Naive thymus-derived CD8-positive, alpha-beta T cell (primary cell): Measurements from ENCODE around the gene DOCK4. TPM values are rescaled to one million over a fixed set of nuclear protein-coding genes. Genes with fewer than 3 reads are reported as not detected.

Experiments
- ATAC-seq, 2 donors: fragments of 150-1000 bp; cut with Tn5 transposase in 1 of 2; sonication (Bioruptor Pico), chemical (Tn5 transposase) in 1 of 2; 1 replicate in 1 of 2; 2 replicates in 1 of 2; pipeline ENCODE4 v1.10.0; 2021; ENCODE audit warnings: mild to moderate bottlenecking in 2 of 2, moderate library complexity in 2 of 2
- POLR2A ChIA-PET: fragments of 350-600 bp; sonication (Branson Sonifier 250); formaldehyde crosslinking; loops from one replicate; lab custom pipeline; 2021; ENCODE audit warnings: antibody characterized with exemption; lab: Charles Lee
- DNase-seq, 10 donors: peaks; one replicate each; pipeline versions ENCODE4 v3.0.0 to v3.0.0-alpha.2; 2020 to 2022
- H3K27ac Mint-ChIP-seq, 10 donors: one replicate each; pipeline ENCODE4 v1.8.0; 2020 to 2022; ENCODE audit warnings: mild to moderate bottlenecking in 10 of 10, mixed read lengths in 10 of 10, moderate library complexity in 4 of 10, inconsistent platforms in 1 of 10
- H3K27me3 Mint-ChIP-seq, 5 donors: one replicate each; pipeline ENCODE4 v1.8.0; 2021 to 2022; ENCODE audit warnings: mixed read lengths in 5 of 5
- H3K36me3 Mint-ChIP-seq, 3 donors: one replicate each; pipeline ENCODE4 v1.8.0; 2020 to 2022; ENCODE audit warnings: mixed read lengths in 3 of 3, mild to moderate bottlenecking in 2 of 3, inconsistent platforms in 1 of 3
- H3K4me1 Mint-ChIP-seq, 4 donors: one replicate each; pipeline ENCODE4 v1.8.0; 2021 to 2022; ENCODE audit warnings: mixed read lengths in 4 of 4
- H3K4me3 Mint-ChIP-seq, 10 donors: one replicate each; pipeline ENCODE4 v1.8.0; 2020 to 2022; ENCODE audit warnings: mild to moderate bottlenecking in 10 of 10, mixed read lengths in 10 of 10, moderate library complexity in 6 of 10, inconsistent platforms in 1 of 10
- H3K9me3 Mint-ChIP-seq, 9 donors: one replicate each; pipeline ENCODE4 v1.8.0; 2020 to 2022; ENCODE audit warnings: mixed read lengths in 9 of 9, mild to moderate bottlenecking in 3 of 9, inconsistent platforms in 1 of 9, moderate library complexity in 1 of 9
- polyA plus RNA-seq, 3 donors: library from polyadenylated mRNA; unstranded; fragments of 300-500 nt; fragmentation: Illumina TruSeq; gene quantifications; one replicate each; pipeline ENCODE4 v1.2.3, GENCODE V29; 2021
- total RNA-seq, 8 experiments: library from RNA in 2 of 8; stranded (reverse) in 2 of 8; gene quantifications; one replicate each; pipeline ENCODE4 v1.2.3 and lab custom pipeline; 2021 to 2026

The DOCK4 gene
- total and polyA plus RNA-seq, 5 experiments from 2014 or later, result 0.30 to 1.3 (median 0.67) TPM; not detected in 1

DNA sequence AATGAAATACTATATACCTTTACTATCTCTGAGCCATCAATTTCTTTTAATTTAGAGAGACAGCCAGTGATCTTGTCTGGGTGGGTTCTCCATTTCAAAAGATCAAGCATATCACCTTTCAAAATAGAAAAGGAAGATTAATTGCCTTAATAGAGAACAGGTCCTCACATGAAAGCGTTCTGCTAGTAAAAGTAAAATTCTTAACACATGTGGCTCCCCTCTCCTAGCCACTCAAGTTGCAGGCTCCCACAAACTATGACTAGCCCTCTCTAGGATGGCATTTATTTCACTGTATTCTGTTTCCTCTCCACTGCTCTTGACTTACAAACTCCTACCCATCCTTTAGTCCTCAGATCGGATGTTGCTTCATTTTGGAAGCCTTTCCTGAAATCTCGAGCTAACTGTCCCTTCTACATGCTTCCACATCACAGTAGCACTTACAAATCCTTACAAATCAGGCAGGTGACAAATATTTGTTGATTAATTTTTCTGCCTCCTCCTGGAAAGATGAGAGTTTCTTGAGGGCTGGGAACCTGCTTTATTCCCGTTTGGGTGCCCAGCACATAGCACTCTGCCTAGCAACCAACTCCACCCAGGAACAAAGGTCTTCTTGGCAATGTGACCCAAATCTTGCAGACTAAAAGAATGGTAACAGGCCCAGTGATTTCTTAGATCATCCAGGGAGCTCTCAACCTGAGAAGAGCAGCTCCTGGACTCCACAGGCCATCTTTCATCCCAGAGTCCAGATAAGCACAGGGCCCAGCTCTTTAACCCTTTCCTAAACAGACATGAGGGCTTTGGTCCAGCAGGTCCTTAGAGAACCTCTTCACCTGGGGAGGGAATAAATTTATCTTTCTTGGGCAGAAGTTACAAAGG, 333.5 kb downstream of the DOCK4 start:
- H3K27me3 Mint-ChIP-seq, result peaks cover under 1 to 5% (median 1%) of the 10 kb centered on the region in 5 donors
- no peaks in the 10 kb centered on the region for H3K9me3 Mint-ChIP-seq
- no peaks in the 10 kb centered on the region for H3K4me1 Mint-ChIP-seq
- H3K27ac Mint-ChIP-seq, result no peak overlapping the region
- H3K36me3 Mint-ChIP-seq, result peaks cover 0 to 4% (median 0%) of the 10 kb centered on the region in 3 donors
- POLR2A ChIA-PET, result no interaction called here
- DNase-seq, result no peak
- H3K4me3 Mint-ChIP-seq, result no peak overlapping the region
- ATAC-seq, result no peak

DNA sequence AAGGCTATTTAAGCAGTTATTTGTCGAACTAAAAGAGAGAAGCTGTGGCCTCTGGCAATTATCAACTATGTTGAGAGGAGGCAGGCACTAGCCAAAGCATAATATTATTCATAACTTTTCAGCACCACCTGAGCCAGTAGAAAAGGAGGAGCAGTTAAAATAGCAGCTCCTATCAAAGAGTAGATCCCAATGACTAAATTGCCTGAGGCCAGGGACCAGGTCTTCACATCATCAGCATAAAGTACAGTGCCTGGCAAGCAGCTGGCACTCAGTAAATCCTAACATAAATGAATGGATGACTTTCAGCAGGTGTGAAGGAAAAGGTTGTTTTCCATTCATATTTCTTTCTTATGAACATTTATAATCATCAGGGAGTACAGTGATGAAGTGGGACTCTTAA, 334.9 kb downstream of the DOCK4 start:
- H3K27ac Mint-ChIP-seq, result no peak overlapping the region
- no peaks in the 10 kb centered on the region for H3K9me3 Mint-ChIP-seq
- POLR2A ChIA-PET, result no interaction called here
- H3K27me3 Mint-ChIP-seq, result peaks cover 0 to 1% (median 0%) of the 10 kb centered on the region in 5 donors
- no peaks in the 10 kb centered on the region for H3K4me1 Mint-ChIP-seq
- DNase-seq, result no peak
- no peak overlapping the region for H3K4me3 Mint-ChIP-seq
- no peaks in the 10 kb centered on the region for H3K36me3 Mint-ChIP-seq
- no peak for ATAC-seq

- Mint-ChIP-seq H3K4me1 (no peaks in the 10 kb centered on the region), H3K27me3 (peaks cover 0 to 2% (median 0%) of the 10 kb centered on the region in 5 donors), H3K4me3 (no peak overlapping the region), H3K9me3 (no peaks in the 10 kb centered on the region), H3K27ac (no peak overlapping the region), H3K36me3 (no peaks in the 10 kb centered on the region)
- POLR2A ChIA-PET, result no interaction called here
- ATAC-seq, result no peak
- DNase-seq, result no peak
These were observed 336.9 kb downstream of the DOCK4 start for GRCh38 chr7:111869280-111869679.

DNA sequence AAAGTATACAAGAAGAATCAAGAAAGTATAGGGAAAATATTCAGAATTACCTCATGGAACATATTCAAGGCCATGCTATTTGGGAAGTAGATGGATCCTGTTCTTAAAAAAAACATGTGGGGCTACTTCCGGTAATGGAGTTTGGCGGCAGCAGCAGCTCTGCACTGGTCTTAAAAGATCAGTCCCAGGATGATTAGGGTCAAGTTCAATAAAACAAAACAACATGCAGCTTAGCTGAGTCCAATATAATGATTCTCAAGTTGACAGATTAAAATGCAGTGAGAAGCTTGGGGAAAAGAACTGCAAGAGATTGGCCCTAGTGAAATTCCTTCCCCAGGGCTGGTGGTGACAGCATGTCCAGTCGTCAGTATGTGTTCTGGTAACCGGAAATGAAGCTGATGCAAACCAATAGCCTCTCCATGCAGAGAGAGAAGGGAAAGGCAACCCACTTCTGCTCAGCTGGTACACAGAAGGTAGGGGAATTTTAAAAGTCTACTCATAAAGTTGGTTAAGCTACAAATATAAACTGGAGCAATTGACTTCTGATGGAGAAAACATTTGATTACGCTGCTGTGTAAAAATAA, 338.8 kb downstream of the DOCK4 start:
- POLR2A ChIA-PET, result no interaction called here
- DNase-seq (no peak), ATAC-seq (no peak)
- Mint-ChIP-seq H3K27me3 (peaks cover 0 to 4% (median 0%) of the 10 kb centered on the region in 5 donors), H3K27ac (no peak overlapping the region), H3K4me1 (no peaks in the 10 kb centered on the region), H3K4me3 (no peak overlapping the region), H3K9me3 (no peaks in the 10 kb centered on the region), H3K36me3 (no peaks in the 10 kb centered on the region)

DNA sequence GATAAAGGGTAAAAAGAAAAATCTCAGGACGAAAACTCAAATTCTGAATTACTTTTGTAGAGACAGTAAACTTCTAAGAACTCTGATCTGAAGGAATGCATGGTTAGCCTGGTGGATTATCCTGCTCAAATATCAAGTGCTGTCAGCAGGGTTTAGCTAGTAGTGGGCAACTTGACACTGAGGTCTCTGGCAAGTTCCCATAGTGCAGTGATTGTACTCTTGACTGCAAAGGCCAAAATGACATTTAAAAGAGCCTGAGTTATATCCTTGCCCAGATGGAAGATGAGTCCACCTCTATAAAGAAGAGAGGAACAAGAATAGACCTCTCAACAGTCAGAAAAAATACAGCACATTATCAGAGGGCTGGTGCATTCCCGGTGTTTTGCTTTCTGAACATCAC, 339.4 kb downstream of the DOCK4 start:
- Mint-ChIP-seq H3K27ac (no peak overlapping the region), H3K4me1 (no peaks in the 10 kb centered on the region), H3K27me3 (peaks cover 0 to 4% (median 0%) of the 10 kb centered on the region in 5 donors), H3K9me3 (no peaks in the 10 kb centered on the region), H3K36me3 (no peaks in the 10 kb centered on the region), H3K4me3 (no peak overlapping the region)
- ATAC-seq (no peak), DNase-seq (no peak)
- POLR2A ChIA-PET, result no interaction called here

DNA sequence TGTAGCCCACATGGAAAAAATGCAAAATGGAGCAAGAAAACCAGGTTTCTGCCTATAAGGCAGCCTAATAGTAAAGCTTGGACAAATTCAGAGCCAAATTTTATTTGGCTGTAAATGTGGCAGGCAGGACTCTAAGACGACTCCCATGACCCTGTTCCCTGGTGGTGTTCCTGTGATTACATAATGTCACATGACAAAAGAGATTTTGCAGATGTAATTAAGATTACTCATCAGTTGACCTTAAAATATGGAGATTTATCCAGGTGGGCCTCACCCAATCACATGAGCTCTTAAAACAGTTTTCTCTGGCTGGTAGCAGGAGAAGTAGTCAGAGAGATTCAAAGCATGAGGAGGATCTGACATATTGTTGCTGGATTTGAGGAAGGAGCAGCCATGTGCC, 340.8 kb downstream of the DOCK4 start:
- Mint-ChIP-seq H3K4me3 (no peak overlapping the region), H3K27ac (no peak overlapping the region), H3K36me3 (no peaks in the 10 kb centered on the region), H3K27me3 (peaks cover 0 to 6% (median 0%) of the 10 kb centered on the region in 5 donors), H3K9me3 (peaks cover 0 to 3% (median 0%) of the 10 kb centered on the region in 9 donors), H3K4me1 (peaks cover 0 to 5% (median 2%) of the 10 kb centered on the region in 4 donors)
- DNase-seq, result no peak
- POLR2A ChIA-PET, result no interaction called here
- ATAC-seq, result no peak

- Mint-ChIP-seq H3K9me3 (peaks cover 0 to 8% (median 0%) of the 10 kb centered on the region in 9 donors), H3K27me3 (peaks cover 0 to 12% (median 2%) of the 10 kb centered on the region in 5 donors), H3K27ac (no peak overlapping the region), H3K4me3 (no peak overlapping the region), H3K4me1 (peaks cover 0 to 8% (median 4%) of the 10 kb centered on the region in 4 donors), H3K36me3 (no peaks in the 10 kb centered on the region)
- DNase-seq (no peak), ATAC-seq (no peak)
- POLR2A ChIA-PET, result no interaction called here
These were observed 341.8 kb downstream of the DOCK4 start for GRCh38 chr7:111864291-111864976.

- ATAC-seq, result no peak
These were observed 342.9 kb downstream of the DOCK4 start for GRCh38 chr7:111863269-111863668.

DNA sequence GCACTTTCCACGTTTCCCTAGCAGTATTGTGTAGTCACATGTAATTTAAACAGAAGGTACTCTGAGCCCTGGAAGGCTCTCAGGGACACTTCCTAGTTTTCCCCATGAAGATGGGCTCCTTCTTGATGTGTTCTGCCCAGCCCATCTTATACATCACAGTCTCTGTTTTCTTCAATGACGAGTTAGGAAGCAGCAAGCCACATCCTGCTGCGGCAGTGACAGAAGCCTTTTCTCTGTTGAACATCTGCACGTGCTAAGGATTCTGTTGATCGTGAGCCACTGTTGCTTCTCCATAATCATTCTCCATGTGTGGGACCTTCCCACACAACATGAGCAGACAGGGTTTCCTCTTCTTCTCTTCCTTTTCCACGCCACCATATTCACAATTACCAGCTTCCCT, 346.0 kb downstream of the DOCK4 start:
- Mint-ChIP-seq H3K27me3 (peaks cover 0 to 18% (median 2%) of the 10 kb centered on the region in 5 donors), H3K4me1 (peaks cover 0 to 8% (median 4%) of the 10 kb centered on the region in 4 donors), H3K4me3 (no peak overlapping the region), H3K36me3 (no peaks in the 10 kb centered on the region), H3K9me3 (peaks cover 0 to 8% (median 0%) of the 10 kb centered on the region in 9 donors), H3K27ac (no peak overlapping the region)
- DNase-seq (no peak), ATAC-seq (no peak)
- POLR2A ChIA-PET, result no interaction called here

More at GRCh38 chr7:111863269-111863668, 342.9 kb downstream of the DOCK4 start:
- POLR2A ChIA-PET, result no interaction called here
- Mint-ChIP-seq H3K4me3 (no peak overlapping the region), H3K9me3 (peaks cover 0 to 8% (median 0%) of the 10 kb centered on the region in 9 donors), H3K27me3 (peaks cover 0 to 16% (median 2%) of the 10 kb centered on the region in 5 donors), H3K4me1 (peaks cover 0 to 8% (median 4%) of the 10 kb centered on the region in 4 donors), H3K27ac (no peak overlapping the region), H3K36me3 (no peaks in the 10 kb centered on the region)
- DNase-seq, result no peak

GRCh38 chr7:111858331-111858730, 347.9 kb downstream of the DOCK4 start:
- Mint-ChIP-seq H3K36me3 (no peaks in the 10 kb centered on the region), H3K4me1 (peaks cover 0 to 8% (median 6%) of the 10 kb centered on the region in 4 donors), H3K27me3 (peaks cover 0 to 22% (median 5%) of the 10 kb centered on the region in 5 donors), H3K9me3 (peaks cover 0 to 8% (median 0%) of the 10 kb centered on the region in 9 donors), H3K27ac (no peak overlapping the region), H3K4me3 (no peak overlapping the region)
- ATAC-seq, result no peak
- no peak for DNase-seq
- POLR2A ChIA-PET, result no interaction called here

GRCh38 chr7:111855842-111856227, 350.4 kb downstream of the DOCK4 start:
- POLR2A ChIA-PET, result no interaction called here

GRCh38 chr7:111855161-111855841, 350.9 kb downstream of the DOCK4 start:
- no peak overlapping the region for H3K27ac Mint-ChIP-seq

More at GRCh38 chr7:111855842-111856227, 350.4 kb downstream of the DOCK4 start:
- Mint-ChIP-seq H3K27me3 (peaks cover 2 to 20% (median 7%) of the 10 kb centered on the region in 5 donors), H3K4me3 (no peak overlapping the region), H3K9me3 (peaks cover 0 to 8% (median 0%) of the 10 kb centered on the region in 9 donors), H3K4me1 (peaks cover 0 to 8% (median 6%) of the 10 kb centered on the region in 4 donors), H3K27ac (no peak overlapping the region), H3K36me3 (no peaks in the 10 kb centered on the region)
- no peak for DNase-seq
- ATAC-seq, result no peak

More at GRCh38 chr7:111855161-111855841, 350.9 kb downstream of the DOCK4 start:
- no peak for ATAC-seq
- Mint-ChIP-seq H3K4me1 (peaks cover 0 to 4% (median 2%) of the 10 kb centered on the region in 4 donors), H3K27me3 (peaks cover 2 to 21% (median 7%) of the 10 kb centered on the region in 5 donors), H3K36me3 (peaks cover 0 to 5% (median 0%) of the 10 kb centered on the region in 3 donors), H3K4me3 (no peak overlapping the region), H3K9me3 (peaks cover 0 to 6% (median 3%) of the 10 kb centered on the region in 9 donors)
- POLR2A ChIA-PET, result no interaction called here
- DNase-seq, result no peak
